HFFc6 (cell line): ENCODE results near the gene FBXO24. TPM values are rescaled to one million over a fixed set of nuclear protein-coding genes. Genes with fewer than 3 reads are reported as not detected.

ENCODE experiments used
- DNase-seq: peaks from one replicate; pipeline ENCODE4 v3.0.0-alpha.2; 2018
- H3K27ac Mint-ChIP-seq: 2 replicates; pipeline ENCODE4 v1.8.0; 2020; ENCODE audit warnings: mild to moderate bottlenecking, mixed read lengths
- H3K27me3 Mint-ChIP-seq: 2 replicates; pipeline ENCODE4 v1.8.0; 2021; ENCODE audit warnings: mild to moderate bottlenecking, moderate library complexity, mixed read lengths; ENCODE audit not compliant: insufficient read depth
- H3K36me3 Mint-ChIP-seq: 2 replicates; pipeline ENCODE4 v1.8.0; 2021; ENCODE audit warnings: low read depth, mixed read lengths
- H3K4me1 Mint-ChIP-seq: 2 replicates; pipeline ENCODE4 v1.8.0; 2020; ENCODE audit warnings: low read depth, mixed read lengths
- H3K4me3 Mint-ChIP-seq: 2 replicates; pipeline ENCODE4 v1.8.0; 2020; ENCODE audit warnings: mild to moderate bottlenecking, moderate library complexity, mixed read lengths
- H3K9me3 Mint-ChIP-seq: 2 replicates; pipeline ENCODE4 v1.8.0; 2020; ENCODE audit warnings: mild to moderate bottlenecking, mixed read lengths
- total RNA-seq, 6 experiments: library from RNA; stranded (reverse); fragmentation: NEBNext Ultra II Directional; extraction: Animal tissue kit (Norgen Biotek cat#: 25700); gene quantifications; 2 replicates in 1 of 6; 3 replicates in 5 of 6; pipeline ENCODE4 v1.2.3, GENCODE V29; 2021
- TF ChIP-seq, protein P1 (sequence below): fragments of 200-600 bp; sonication (generic); IDR thresholded peaks from 2 replicates; pipeline ENCODE4 v1.5.0; 2021; ENCODE audit warnings: antibody characterized with exemption, mild to moderate bottlenecking

Gene FBXO24
- total RNA-seq, 6 experiments from 2014 or later = 0.20 to 0.47 (median 0.28) TPM

DNA sequence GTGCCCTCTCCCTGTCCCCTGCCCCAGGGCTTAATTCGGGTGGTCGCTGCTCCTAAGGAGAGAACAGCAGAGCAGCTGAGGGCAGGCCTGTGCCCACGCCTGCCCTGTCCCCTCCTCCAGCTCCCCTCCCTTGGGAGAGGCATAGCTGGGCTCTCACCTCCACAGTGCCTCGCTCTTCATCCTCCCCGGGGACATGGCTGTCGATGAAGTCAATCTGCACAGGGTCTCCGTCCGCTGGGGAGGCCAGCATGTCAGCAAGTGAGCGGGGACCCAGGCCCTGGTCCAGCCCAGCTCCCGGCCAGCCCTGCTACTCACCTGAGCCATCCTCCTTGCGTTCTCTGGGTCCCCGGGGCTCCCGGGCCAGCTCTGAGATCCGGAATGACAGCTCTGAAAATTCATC is 8.6 kb upstream of the FBXO24 start:
- Mint-ChIP-seq H3K9me3 (no peaks in the 10 kb centered on the region), H3K27ac (no peak overlapping the region), H3K4me1 (no peaks in the 10 kb centered on the region), H3K27me3 (peaks cover 6% of the 10 kb centered on the region; the same call in 1 of the 2 replicates), H3K4me3 (no peak overlapping the region), H3K36me3 (peaks cover 4% of the 10 kb centered on the region; the same call in 1 of the 2 replicates)
- DNase-seq = no peak
- TF ChIP-seq, protein P1, sequence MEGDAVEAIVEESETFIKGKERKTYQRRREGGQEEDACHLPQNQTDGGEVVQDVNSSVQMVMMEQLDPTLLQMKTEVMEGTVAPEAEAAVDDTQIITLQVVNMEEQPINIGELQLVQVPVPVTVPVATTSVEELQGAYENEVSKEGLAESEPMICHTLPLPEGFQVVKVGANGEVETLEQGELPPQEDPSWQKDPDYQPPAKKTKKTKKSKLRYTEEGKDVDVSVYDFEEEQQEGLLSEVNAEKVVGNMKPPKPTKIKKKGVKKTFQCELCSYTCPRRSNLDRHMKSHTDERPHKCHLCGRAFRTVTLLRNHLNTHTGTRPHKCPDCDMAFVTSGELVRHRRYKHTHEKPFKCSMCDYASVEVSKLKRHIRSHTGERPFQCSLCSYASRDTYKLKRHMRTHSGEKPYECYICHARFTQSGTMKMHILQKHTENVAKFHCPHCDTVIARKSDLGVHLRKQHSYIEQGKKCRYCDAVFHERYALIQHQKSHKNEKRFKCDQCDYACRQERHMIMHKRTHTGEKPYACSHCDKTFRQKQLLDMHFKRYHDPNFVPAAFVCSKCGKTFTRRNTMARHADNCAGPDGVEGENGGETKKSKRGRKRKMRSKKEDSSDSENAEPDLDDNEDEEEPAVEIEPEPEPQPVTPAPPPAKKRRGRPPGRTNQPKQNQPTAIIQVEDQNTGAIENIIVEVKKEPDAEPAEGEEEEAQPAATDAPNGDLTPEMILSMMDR = no peak

DNA sequence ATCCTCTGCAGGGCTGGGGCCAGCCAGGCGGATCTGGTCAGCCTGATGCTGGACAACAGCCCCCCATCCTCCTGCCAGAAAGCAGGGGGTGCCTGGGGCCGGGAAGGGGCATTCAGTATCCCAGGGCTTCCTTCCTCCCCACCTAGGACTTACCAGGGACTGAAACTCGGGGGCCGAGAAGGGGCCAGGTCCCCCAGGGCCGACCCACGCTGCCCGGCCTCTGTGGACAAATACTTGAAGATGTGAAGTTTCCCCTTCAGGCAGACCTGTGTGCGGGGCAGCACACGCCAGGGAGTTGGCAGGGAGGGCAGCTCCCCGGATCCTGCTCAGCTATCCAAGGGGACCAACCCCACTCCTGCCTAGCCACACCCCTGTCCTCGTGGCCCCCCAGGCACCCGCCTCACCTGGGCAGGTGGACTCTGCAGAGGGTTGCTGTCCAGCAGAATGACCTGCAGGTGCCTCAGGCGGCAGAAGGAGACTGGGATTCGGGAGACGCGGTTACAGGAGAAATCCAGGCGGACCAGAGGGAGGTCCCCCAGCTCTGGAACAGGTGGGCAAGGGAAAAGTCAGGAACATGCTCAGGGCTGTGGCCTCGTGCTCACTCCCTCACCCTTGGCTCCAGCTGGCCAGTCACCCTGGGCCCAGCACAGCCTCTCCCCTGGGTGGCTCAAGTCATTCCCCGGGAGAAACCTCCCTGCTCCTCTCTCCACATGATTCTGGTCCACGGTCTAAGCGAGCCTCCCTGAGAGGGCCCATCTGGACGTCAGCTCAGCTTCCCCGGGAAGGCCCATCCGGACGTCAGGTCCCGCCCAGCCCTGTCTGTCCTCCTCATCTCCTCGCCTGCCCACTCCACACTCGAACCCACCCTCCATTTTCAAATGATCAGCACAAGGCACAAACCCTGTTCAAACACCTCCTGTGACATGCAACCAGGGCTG is 7.6 kb upstream of the FBXO24 start:
- Mint-ChIP-seq H3K4me3 (no peak overlapping the region), H3K36me3 (peaks cover 4% of the 10 kb centered on the region; the same call in 1 of the 2 replicates), H3K9me3 (no peaks in the 10 kb centered on the region), H3K27ac (no peak overlapping the region; the same call in 1 of the 2 replicates), H3K4me1 (peaks cover 7% of the 10 kb centered on the region), H3K27me3 (peaks cover 6% of the 10 kb centered on the region; the same call in 1 of the 2 replicates)
- no peak for DNase-seq
- TF ChIP-seq, protein P1 = no peak

DNA sequence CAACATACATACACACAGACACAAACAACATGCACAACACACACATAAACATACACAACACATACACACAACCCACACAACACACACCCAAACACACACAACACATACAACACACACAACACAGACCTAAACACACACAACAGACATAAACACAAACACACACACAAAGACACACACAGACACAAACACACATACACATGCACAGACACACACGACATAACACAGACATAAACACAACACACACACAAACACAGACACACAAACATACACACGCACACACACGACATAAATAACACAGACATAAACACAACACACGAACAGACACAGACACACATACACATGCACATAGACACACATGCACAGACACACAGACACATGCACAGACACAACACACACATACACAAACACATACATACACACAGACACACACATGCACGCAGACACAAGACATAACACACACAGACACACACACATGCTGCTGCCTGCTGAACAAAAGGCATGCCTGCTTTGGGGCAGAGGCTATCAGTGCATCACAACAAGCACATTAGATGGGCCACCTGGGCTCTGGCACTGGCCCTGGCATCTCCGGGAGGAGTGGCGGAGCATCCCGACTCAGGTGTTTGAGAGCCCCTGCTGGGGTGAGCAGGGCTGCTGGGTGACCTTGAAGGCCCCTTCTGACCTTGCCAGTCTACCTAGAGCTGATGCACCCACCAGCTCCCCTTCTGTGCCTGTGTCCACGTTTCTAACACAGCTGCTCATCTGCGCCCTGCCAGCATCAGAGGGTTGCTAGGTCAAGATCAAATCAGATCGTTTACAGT is 5.5 kb upstream of the FBXO24 start:
- Mint-ChIP-seq H3K4me1 (peaks cover 26% of the 10 kb centered on the region), H3K36me3 (peaks cover 10% of the 10 kb centered on the region), H3K27ac (no peak overlapping the region), H3K4me3 (no peak overlapping the region), H3K27me3 (peaks cover 2% of the 10 kb centered on the region; the same call in 1 of the 2 replicates), H3K9me3 (no peaks in the 10 kb centered on the region)
- no peak for DNase-seq
- TF ChIP-seq, protein P1 = no peak

DNA sequence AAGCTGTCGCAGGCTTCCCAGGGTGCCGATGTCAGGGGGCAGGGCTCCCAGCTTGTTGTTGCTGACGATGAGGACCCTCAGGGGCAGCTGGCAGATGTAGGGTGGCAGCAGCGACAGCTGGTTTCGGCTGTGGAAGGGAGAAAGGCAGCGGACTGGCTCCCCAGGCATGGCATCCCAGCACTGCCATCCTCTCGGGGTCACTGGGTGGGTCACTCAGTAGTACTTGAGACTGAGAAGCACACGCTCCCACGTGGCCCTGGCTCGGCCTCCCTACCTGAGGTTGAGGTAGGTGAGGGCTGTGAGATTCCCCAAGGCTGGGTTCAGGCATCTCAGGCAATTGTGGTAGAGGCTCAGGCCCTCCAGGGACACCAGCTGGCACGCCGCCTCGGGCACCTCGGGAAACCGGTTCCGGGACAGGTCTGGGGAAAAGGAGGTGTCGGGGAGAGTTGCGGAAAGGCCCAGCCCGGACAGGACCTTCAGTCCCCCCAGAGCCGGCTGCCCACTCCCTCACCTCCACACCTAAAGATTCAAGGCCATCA is 4.0 kb upstream of the FBXO24 start:
- DNase-seq = no peak
- Mint-ChIP-seq H3K36me3 (peaks cover 10% of the 10 kb centered on the region), H3K4me3 (no peak overlapping the region), H3K4me1 (peaks cover 26% of the 10 kb centered on the region), H3K9me3 (no peaks in the 10 kb centered on the region), H3K27ac (no peak overlapping the region; the same call in 1 of the 2 replicates), H3K27me3 (peaks cover 3% of the 10 kb centered on the region)
- TF ChIP-seq, protein P1 = no peak

DNA sequence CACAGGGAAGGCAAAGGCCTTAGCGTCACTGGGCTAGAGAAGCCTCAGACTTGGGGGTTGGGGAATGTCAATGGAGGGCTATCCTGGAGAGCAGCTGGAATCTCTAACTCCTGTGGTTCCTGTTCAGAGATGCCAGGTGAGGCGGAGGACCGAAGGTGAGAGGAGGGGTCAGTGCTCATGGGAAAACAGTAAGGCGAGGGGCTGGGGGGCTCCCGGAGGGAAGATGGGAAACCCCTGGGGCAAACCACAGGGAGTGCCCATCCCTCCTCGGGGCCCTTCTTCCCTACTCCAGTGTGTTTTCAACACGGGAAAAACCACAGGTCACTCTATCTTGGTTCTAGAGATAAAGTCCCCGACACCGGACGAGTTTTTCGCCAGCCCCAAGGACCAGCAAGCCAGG is 3.5 kb upstream of the FBXO24 start:
- Mint-ChIP-seq H3K4me3 (no peak overlapping the region), H3K4me1 (peaks cover 26% of the 10 kb centered on the region), H3K9me3 (no peaks in the 10 kb centered on the region)

More for the DNA sequence above, 3.5 kb upstream of the FBXO24 start:
- peaks cover 3% of the 10 kb centered on the region for H3K27me3 Mint-ChIP-seq
- H3K36me3 Mint-ChIP-seq = peaks cover 10% of the 10 kb centered on the region
- TF ChIP-seq, protein P1 = no peak
- DNase-seq = no peak
- H3K27ac Mint-ChIP-seq = no peak overlapping the region; the same call in 1 of the 2 replicates
